GM23338 (cell line): Measurements from ENCODE around the gene GYS2.
"Not testable (repeated sequence)": the region's sequence is repeated elsewhere in the genome, so short reads cannot be mapped to it uniquely, and the experiment has no call there.

Experiments used
- EZH2 ChIP-seq: fragments of 200-600 bp; sonication (generic); IDR thresholded peaks from one replicate; pipeline ENCODE4 v1.8.0; 2017; ENCODE audit warnings: antibody characterized with exemption, mild to moderate bottlenecking, low read depth; ENCODE audit not compliant: unreplicated experiment
- EZH2phosphoT487 ChIP-seq: fragments of 200-600 bp; sonication (generic); IDR thresholded peaks from one replicate; pipeline ENCODE4 v1.8.1; 2018; ENCODE audit warnings: antibody characterized with exemption; ENCODE audit not compliant: unreplicated experiment
- POLR2AphosphoS5 ChIP-seq: IDR thresholded peaks from 2 replicates; pipeline ENCODE4 v1.6.1; 2016; ENCODE audit warnings: antibody characterized with exemption, low read depth
- STAT1 ChIP-seq: IDR thresholded peaks from one replicate; pipeline ENCODE4 v1.6.1; 2016; ENCODE audit warnings: antibody characterized with exemption; ENCODE audit not compliant: unreplicated experiment
- TF ChIP-seq, protein P1 (sequence below), 2 experiments: fragments of 200-600 bp in 1 of 2; sonication (generic) in 1 of 2; conservative IDR thresholded peaks; 2 replicates each; pipeline versions ENCODE4 v1.5.1 to v1.6.1; 2016 to 2017; ENCODE audit warnings: antibody characterized with exemption in 2 of 2, low read depth in 2 of 2, mild to moderate bottlenecking in 2 of 2, moderate library complexity in 1 of 2
- TF ChIP-seq, protein P2 (sequence below): IDR thresholded peaks from one replicate; pipeline ENCODE4 v1.6.1; 2018; ENCODE audit warnings: antibody characterized with exemption; ENCODE audit not compliant: unreplicated experiment
- TF ChIP-seq, protein P3 (sequence below): IDR thresholded peaks from 2 replicates; pipeline ENCODE4 v1.6.1; 2016; ENCODE audit warnings: antibody characterized with exemption

DNA sequence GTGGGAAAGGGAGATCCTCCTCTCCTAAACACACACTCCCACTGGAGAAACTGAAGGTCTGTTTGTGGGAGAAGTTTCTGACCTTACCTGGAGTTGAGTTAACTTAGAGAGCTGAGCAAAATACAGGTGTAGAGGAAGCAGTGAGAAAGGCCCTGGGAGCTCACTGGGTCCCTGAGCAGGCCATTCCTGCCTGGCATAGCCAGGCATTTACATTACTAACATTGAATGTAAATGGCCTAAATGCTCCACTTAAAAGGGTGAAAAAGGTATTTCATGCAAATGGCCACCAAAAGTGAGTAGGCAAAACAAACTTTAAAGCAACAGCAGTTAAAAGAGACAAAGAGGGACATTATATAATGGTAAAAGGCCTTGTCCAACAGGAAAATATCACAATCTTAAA lies 9.3 kb downstream of the GYS2 start:
- TF ChIP-seq POLR2AphosphoS5, EZH2phosphoT487, STAT1, EZH2: not testable (repeated sequence)
- TF ChIP-seq, protein P1, sequence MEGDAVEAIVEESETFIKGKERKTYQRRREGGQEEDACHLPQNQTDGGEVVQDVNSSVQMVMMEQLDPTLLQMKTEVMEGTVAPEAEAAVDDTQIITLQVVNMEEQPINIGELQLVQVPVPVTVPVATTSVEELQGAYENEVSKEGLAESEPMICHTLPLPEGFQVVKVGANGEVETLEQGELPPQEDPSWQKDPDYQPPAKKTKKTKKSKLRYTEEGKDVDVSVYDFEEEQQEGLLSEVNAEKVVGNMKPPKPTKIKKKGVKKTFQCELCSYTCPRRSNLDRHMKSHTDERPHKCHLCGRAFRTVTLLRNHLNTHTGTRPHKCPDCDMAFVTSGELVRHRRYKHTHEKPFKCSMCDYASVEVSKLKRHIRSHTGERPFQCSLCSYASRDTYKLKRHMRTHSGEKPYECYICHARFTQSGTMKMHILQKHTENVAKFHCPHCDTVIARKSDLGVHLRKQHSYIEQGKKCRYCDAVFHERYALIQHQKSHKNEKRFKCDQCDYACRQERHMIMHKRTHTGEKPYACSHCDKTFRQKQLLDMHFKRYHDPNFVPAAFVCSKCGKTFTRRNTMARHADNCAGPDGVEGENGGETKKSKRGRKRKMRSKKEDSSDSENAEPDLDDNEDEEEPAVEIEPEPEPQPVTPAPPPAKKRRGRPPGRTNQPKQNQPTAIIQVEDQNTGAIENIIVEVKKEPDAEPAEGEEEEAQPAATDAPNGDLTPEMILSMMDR (conservative IDR thresholded peaks at IDR 0.05; ENCODE audit: low read depth in 2 of 2) = not testable (repeated sequence)
- TF ChIP-seq, protein P2, sequence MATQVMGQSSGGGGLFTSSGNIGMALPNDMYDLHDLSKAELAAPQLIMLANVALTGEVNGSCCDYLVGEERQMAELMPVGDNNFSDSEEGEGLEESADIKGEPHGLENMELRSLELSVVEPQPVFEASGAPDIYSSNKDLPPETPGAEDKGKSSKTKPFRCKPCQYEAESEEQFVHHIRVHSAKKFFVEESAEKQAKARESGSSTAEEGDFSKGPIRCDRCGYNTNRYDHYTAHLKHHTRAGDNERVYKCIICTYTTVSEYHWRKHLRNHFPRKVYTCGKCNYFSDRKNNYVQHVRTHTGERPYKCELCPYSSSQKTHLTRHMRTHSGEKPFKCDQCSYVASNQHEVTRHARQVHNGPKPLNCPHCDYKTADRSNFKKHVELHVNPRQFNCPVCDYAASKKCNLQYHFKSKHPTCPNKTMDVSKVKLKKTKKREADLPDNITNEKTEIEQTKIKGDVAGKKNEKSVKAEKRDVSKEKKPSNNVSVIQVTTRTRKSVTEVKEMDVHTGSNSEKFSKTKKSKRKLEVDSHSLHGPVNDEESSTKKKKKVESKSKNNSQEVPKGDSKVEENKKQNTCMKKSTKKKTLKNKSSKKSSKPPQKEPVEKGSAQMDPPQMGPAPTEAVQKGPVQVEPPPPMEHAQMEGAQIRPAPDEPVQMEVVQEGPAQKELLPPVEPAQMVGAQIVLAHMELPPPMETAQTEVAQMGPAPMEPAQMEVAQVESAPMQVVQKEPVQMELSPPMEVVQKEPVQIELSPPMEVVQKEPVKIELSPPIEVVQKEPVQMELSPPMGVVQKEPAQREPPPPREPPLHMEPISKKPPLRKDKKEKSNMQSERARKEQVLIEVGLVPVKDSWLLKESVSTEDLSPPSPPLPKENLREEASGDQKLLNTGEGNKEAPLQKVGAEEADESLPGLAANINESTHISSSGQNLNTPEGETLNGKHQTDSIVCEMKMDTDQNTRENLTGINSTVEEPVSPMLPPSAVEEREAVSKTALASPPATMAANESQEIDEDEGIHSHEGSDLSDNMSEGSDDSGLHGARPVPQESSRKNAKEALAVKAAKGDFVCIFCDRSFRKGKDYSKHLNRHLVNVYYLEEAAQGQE = not testable (repeated sequence)
- TF ChIP-seq, protein P3, sequence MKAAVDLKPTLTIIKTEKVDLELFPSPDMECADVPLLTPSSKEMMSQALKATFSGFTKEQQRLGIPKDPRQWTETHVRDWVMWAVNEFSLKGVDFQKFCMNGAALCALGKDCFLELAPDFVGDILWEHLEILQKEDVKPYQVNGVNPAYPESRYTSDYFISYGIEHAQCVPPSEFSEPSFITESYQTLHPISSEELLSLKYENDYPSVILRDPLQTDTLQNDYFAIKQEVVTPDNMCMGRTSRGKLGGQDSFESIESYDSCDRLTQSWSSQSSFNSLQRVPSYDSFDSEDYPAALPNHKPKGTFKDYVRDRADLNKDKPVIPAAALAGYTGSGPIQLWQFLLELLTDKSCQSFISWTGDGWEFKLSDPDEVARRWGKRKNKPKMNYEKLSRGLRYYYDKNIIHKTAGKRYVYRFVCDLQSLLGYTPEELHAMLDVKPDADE = not testable (repeated sequence)
